ENCODE results near the gene DNAJC6.
"Not testable (repeated sequence)": the region's sequence is repeated elsewhere in the genome, so short reads cannot be mapped to it uniquely, and the experiment has no call there.

Gene DNAJC6

DNA sequence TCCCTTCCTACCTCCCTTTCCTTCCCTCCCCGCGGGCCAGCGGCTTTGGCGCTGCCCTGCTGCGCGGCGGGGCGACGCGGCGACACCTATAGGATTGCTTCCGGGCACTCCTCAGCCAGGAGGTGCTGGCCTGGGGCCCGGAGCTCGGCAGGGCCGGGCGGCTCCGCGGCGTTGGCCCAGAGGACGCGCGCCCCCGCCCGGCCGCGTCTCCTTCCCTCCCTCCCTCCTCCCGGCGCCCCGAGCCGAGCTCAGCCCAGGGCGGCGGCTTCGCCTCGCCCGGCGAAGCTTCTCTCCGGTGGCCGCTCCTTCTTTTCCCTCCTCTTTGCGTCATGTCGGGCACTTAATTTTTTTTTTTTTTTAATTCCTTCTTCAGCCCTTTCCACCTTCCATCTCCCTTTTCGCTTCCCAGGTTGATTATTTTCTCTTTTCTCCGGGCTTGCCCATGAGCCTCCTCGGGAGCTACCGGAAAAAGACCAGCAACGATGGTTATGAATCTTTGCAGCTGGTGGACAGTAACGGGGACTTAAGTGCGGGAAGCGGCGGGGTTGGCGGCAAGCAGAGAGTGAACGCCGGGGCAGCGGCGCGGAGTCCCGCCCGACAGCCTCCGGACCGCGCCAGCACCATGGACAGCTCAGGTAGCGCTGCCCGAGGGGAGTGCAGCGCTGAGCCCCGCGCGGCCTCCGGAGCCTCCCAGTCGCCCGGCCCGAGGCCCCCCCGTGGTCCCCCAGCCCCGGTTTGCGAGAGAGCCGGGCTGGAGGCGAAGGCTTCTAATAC is at the start of gene DNAJC6:
Gene DNAJC6, plus strand, starts transcription at position 240 of the 774 bp plus-strand sequence. Its CDS starts 203 bp downstream, at position 443.
- peak; percentile 63 for DNase-seq (ENCODE audit: low read depth)

DNA sequence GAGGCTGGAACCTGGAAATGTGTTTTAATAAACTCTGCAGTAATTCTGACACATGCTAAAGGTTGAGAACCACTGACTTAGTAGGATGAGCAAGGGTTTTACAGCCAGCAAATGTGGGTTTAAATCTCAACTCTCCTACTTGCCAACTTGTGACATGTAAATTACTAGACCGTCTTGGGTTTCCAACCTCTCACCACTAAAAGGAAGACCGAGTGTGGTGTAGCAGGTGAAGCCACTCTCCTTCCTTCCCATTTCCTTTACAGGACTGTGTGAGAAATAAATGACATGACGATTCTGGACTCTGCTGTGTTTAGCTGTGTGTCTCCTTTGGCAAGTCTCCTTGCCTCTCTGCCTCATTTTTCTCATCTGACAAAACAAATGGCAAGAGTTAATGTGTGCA is 49.5 kb upstream of the DNAJC6 start:
- DNase-seq (ENCODE audit: low read depth), result no peak

DNA sequence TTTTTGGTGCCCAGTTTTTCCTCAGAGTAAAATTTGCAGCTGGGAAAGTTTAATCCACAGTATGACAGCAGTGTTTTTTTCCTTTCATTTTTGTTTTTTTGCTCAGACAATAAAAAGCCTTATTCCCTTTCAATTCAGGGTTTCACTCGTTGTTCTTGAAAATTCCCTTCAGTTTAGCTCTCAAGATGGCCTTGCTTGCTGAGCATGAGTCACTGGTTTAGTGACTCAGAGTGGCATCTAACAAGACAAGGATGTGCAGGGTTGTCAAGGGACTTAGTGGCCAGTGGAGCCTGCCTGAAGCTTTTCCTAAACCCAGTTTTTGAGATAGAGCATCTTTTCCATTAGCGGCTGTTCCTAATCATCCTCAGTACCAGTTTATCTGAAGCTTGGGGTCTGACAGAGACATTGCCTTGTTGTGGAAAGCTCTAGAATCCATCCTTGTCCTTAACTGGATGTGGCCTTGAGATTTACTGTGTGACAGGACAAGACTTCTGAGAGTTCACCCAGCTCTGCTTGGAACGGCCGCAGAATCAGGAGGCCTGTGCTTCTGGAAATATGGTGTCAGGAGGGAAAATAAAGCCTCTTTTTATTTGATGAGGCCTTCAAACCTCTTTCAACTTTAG is 48.4 kb upstream of the DNAJC6 start:
- peak; percentile 70 for DNase-seq (ENCODE audit: low read depth)

DNA sequence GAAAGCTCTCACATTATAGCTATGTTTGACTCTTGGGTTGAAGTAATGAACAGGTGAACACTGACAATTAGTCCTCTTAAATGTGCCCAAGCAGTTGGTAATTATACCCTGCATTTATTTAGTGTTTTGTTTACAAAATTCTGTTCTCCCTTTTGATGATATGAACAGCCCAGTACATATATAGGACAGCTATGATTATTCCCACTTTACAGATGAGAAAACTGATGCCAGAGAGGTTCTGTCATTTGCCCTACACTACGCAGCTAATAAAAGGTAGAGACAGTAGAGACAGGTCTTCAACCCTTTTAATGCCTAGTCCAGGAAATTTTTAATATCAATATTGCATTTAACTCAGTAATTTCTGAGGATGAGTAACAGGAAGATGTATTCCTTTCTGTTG is 46.1 kb upstream of the DNAJC6 start:
- DNase-seq (ENCODE audit: low read depth), result no peak

GRCh38 chr1:65264197-65264929 is 45.0 kb upstream of the DNAJC6 start:
- peak; percentile 69 for DNase-seq (ENCODE audit: low read depth)

DNA sequence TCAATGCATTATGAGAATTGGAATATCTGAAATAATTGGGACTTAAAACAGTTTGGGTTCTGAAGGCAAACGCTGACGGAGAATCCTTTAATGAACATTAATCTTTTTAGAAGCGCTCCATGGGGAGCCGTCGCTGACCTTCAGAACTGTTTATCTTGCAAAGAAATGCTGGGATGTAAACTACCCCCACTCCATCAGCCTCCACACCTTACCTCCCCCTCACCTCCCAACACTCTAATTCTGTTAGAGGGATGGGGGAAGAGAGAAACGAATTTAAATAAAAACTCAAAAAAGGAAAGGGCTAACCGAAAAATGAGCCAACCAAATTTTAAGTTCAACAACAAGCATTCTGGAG is 44.1 kb upstream of the DNAJC6 start:
- no peak for DNase-seq (ENCODE audit: low read depth)

DNA sequence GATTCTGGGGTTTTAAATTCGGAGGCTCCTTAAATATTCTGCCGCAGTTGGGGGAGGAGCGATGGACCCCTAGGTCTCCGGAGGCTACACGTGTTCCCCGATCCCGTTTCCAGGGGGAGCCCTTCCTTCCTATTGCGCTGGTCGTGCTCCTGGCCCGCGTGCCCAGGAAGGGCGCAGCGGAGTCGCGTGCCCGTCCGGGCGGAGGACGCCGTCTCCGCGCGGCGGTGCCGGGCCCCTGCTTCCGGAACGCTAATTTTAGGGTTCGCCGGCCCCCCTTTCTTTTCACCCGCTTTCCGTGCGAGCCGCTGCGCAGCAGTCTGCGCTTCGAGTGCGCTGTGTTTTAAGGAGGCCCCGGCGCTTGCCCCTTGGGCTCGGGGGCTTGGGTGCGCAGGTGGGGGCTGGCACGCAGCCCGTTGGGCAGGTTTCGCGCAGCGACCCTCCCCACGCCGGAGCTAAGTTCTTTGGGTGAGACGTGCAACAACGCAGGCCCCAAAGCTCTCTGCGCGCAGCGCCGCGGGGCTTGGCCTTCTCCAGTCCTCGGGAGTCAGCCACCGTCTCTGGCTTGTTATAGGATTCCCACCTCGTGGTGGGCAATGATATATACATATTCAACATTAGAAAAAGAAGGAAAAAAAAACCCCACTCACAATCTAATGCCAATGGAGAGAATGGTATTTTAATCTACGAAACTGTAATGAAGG is 43.5 kb upstream of the DNAJC6 start:
- peak; percentile 51 for DNase-seq (ENCODE audit: low read depth)

DNA sequence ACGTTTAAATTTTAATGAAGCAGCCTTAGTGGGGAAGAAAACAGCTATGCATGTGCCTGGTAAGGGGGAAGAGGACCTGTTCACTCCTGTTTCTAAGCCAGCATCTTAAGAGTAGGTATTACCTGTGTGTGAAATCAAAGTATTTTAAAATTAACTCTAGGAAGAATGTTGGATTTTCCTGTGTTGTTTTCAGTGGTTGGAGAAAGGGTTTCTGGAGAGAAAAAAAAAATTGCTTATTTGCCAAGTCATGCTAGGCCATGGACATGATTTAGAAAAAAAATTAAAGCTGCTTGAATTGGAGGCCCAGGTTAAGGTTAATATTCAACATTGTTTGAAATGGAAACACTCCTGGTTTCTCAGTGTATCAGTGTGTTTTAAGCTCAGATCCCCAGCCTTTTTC is 42.9 kb upstream of the DNAJC6 start:
- DNase-seq (ENCODE audit: low read depth), result no peak

DNA sequence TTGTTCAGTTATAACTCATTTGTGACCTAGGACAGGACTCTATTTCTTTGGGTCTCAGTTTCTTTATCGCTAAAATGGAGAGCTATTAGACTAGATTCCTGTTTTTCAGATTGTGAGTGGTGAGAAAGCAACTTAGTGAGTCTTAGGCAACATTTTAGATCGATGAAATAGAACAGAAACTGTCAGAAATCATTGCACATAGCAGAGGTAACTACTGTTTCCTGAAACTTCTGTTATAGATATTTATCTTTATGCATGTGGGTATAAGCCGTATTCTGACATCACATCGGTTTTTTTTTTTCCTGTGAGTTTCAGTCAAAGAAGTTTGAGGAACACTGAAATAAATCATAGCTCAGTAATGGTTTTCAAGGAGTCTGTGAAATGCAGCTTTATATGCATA is 42.1 kb upstream of the DNAJC6 start:
- no peak for DNase-seq (ENCODE audit: low read depth)

DNA sequence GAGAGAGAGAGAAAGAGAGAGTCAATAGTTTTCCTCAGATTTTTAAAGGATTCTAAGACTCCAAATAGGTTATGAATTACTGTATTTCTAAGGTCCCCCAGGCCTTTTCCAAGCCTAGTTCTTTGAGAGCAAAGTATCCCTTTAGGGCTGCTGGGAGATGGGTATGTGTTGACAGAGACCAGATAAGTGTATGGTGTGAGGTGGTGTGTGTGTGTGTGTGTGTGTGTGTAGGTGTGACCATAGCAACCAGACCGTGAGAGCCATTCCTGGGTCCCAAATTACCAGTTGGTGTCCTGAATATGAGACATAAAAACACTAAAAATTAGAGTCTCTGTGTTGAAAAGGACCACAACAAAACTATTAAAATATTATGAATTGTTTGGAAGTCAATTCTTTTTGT is 41.7 kb upstream of the DNAJC6 start:
- DNase-seq (ENCODE audit: low read depth), result no peak

DNA sequence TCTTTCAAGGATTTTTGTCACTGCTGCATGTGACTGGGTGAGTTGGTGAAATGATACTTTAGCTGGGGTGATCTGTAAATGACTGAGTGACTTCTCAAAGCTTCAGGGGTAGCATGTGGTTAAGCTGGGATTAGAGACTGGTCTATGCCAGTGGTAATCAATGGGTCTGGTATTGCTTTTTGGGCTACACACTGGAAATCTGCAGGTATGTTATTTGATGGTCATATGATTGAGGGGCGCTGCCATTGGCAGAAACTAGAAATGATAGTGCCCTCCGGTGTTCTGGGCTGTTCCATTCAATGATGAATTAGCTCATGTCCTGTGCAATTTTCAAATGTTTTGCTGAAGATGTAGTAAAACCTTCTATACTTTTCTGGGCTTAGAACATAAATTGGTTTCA is 39.7 kb upstream of the DNAJC6 start:
- no peak for DNase-seq (ENCODE audit: low read depth)

DNA sequence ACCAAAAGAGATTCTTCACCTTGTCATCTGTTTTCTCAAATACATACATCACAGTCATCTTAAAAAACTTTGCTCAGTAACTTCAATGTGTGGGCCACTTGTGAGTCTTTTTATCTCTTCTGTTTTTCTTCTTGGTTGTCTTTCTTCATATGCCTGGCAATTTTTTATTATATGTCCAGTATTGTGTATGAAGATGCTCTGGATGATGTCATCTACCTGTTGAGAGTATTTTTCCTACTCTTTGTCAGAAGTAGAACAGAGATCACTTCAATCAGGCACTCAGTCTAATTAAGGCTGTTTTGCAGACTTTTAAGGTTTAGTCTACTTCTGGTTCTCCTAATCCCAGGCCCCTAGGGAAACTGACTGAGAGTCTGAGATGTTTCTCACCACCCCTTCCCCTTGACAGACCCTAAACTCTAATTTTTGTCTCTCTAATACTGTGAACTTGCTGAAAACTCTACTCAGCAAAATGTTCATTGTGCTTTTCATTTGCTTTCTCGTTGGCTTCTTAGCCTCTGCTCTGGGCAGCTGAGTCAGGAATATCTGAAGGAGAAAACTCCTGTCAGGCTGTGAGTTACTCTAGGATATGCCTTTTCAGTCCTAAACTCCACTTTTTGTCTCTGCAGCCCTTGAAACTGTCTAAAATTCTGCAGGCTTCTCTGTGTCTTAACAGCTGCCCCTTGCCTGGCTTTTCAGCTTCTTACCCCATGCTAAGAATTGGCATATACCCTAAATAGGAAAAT is 33.0 kb upstream of the DNAJC6 start:
- DNase-seq (ENCODE audit: low read depth), result no peak

DNA sequence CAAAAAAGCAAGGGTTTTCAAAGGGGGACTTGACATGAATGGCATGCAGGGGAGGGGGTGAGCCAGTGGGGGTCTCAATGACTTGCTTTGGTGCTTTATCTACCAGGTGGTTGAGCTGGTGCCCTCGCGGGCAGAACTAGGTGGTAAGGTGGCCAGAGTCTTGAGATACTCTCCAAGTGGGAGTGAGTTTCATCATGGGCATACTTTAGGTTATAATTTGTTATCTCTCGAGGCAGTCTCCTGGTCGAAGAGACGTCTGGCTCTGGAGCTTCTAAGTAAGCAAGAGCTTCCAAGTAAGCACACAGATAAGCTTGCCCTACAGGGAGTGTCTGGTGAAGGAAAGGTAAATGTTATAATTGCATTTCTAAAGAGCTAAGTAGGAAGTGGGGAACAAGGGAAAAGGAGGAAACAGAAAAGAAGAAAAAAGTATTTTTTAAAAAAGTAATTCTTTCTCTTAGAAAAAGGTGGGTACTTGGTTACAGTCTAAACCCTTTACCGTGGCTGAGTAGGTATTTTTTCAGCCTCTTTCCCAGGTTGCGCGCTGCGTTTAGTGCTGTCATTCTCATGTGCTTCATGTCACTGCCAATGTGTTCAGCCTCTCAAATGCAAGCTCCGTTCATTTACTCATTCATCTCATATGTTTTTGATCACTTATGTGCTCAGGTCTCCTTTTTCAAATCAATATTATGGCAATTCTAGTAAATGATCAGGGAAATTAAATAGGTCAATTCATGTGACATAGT is 31.6 kb upstream of the DNAJC6 start:
- no peak for DNase-seq (ENCODE audit: low read depth)

GRCh38 chr1:65278376-65279069 is 30.8 kb upstream of the DNAJC6 start:
- DNase-seq (ENCODE audit: low read depth), result no peak

DNA sequence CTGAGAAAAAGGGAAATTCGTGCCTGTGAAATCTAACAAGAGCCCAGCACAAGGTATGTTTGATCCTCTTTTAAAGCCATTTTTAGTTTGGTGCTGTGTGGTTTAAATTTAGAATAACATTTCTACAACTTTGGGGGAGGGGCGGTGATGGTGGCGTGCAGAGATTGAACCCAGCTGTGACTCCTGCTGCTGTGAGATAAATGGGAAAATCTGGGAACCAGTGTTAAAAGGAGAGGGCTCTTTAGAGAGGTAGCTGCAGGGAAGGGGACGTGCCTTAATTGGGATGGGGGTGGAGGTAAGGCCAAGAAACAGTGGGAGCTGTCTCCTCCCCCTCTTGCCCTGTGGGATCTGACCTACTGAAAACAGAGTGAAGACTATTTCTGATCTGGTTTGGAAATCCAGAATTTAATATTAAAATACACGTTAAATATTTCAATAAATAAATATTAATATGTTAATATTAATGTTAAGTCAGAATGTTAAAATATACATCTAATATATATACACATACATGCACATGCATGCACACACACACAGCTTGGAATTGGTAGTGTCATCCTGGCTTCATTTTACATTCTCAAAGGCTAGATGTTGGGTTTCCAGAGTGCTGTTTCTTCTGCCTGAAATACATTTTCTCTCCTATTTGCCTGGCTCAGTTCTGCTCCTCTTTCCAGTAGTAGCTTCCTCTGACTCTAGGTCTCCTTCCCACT is 30.1 kb upstream of the DNAJC6 start:
- no peak for DNase-seq (ENCODE audit: low read depth)

GRCh38 chr1:65281846-65282245 is 27.5 kb upstream of the DNAJC6 start:
- no peak for DNase-seq (ENCODE audit: low read depth)

DNA sequence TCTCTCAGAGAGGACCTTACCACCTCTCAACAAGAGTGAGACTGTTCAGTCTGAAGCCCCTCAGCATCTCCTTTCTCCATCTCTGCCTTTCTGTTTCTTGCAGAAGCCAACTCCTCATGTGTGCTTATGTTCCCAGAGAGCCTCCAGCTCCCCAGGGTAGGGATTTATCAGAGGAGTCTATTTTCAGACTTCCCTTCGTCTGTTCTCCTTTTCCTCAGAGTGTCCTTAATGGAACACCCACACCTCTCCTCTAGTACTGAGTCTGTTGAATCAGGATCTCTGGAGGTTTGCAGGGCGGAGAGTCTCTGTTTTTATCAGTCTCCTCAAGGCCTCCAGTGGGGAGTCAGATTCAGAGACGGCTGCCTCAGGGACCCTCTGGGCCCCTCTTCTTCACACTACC is 25.1 kb upstream of the DNAJC6 start:
- no peak for DNase-seq (ENCODE audit: low read depth)

GRCh38 chr1:65289449-65289848 is 19.9 kb upstream of the DNAJC6 start:
- DNase-seq (ENCODE audit: low read depth), result no peak

GRCh38 chr1:65291818-65292217 is 17.5 kb upstream of the DNAJC6 start:
- not testable (repeated sequence) for DNase-seq (ENCODE audit: low read depth)

Data from fibroblast of gingiva (primary cell).